ENCODE measurements around the gene RMND5B.
"Not testable (repeated sequence)": the region's sequence is repeated elsewhere in the genome, so short reads cannot be mapped to it uniquely, and the experiment has no call there.

Gene RMND5B

GRCh38 chr5:178130576-178131445 lies at the start of gene RMND5B:
TSS of gene RMND5B (plus strand) at chr5:178131014. CDS start at chr5:178138120, 7,106 bp downstream.
- Mint-ChIP-seq H3K27ac (peak within 1 kb of the TSS; percentile 84 to 92), H3K4me3 (peak within 1 kb of the TSS; percentile 84 to 88), H3K4me1 (peaks cover 28% of the 10 kb centered on the region), H3K9me3 (no peaks in the 10 kb centered on the region), H3K27me3 (no peaks in the 10 kb centered on the region)
- DNase-seq (peak; percentile 86 to 87), ATAC-seq (peak; percentile 93)

- Mint-ChIP-seq H3K27me3 (peaks cover 11% of the 10 kb centered on the region), H3K4me1 (peaks cover 12% of the 10 kb centered on the region)
These were observed 49.1 kb upstream of the RMND5B start for GRCh38 chr5:178081571-178082243.

GRCh38 chr5:178083922-178084321 lies 46.9 kb upstream of the RMND5B start:
- DNase-seq (no peak), ATAC-seq (no peak)
- no peak overlapping the region for H3K4me3 Mint-ChIP-seq
- peaks cover 12% of the 10 kb centered on the region for H3K4me1 Mint-ChIP-seq
- no peak overlapping the region for H3K27ac Mint-ChIP-seq
- peaks cover 14% of the 10 kb centered on the region for H3K27me3 Mint-ChIP-seq
- H3K9me3 Mint-ChIP-seq, result no peaks in the 10 kb centered on the region

More at GRCh38 chr5:178081571-178082243, 49.1 kb upstream of the RMND5B start:
- Mint-ChIP-seq H3K9me3 (no peaks in the 10 kb centered on the region), H3K4me3 (no peak overlapping the region), H3K27ac (no peak overlapping the region)
- ATAC-seq, result no peak
- no peak for DNase-seq

- Mint-ChIP-seq H3K9me3 (no peaks in the 10 kb centered on the region), H3K27ac (no peak overlapping the region), H3K4me3 (no peak overlapping the region), H3K27me3 (peaks cover 14% of the 10 kb centered on the region), H3K4me1 (peaks cover 16% of the 10 kb centered on the region)
- DNase-seq (no peak), ATAC-seq (no peak)
These were observed 45.5 kb upstream of the RMND5B start for GRCh38 chr5:178085316-178085715.

- Mint-ChIP-seq H3K27me3 (peaks cover 14% of the 10 kb centered on the region), H3K9me3 (peaks cover 0 to 4% of the 10 kb centered on the region in 2 donors), H3K27ac (no peak overlapping the region), H3K4me1 (peaks cover 25% of the 10 kb centered on the region), H3K4me3 (no peak overlapping the region)
- DNase-seq (no peak), ATAC-seq (no peak)
These were observed 44.5 kb upstream of the RMND5B start for GRCh38 chr5:178086266-178086665.

GRCh38 chr5:178087199-178087598 lies 43.6 kb upstream of the RMND5B start:
- Mint-ChIP-seq H3K27ac (peak overlapping the region in 1 of 2 donors; percentile 4), H3K4me1 (peaks cover 26% of the 10 kb centered on the region), H3K27me3 (peaks cover 14% of the 10 kb centered on the region)
- not testable (repeated sequence) for H3K9me3 Mint-ChIP-seq, H3K4me3 Mint-ChIP-seq, DNase-seq, ATAC-seq

GRCh38 chr5:178090856-178091255 lies 40.0 kb upstream of the RMND5B start:
- Mint-ChIP-seq H3K27ac (no peak overlapping the region), H3K27me3 (peaks cover 7% of the 10 kb centered on the region), H3K4me1 (peaks cover 34% of the 10 kb centered on the region), H3K4me3 (peak overlapping the region in 1 of 2 donors; percentile 6), H3K9me3 (peaks cover 0 to 7% of the 10 kb centered on the region in 2 donors)
- no peak for ATAC-seq
- DNase-seq, result peak in 1 of 2 donors; percentile 24

- no peak for ATAC-seq
These were observed 37.7 kb upstream of the RMND5B start for GRCh38 chr5:178093134-178093533.

GRCh38 chr5:178094345-178094744 lies 36.5 kb upstream of the RMND5B start:
- peaks cover 34% of the 10 kb centered on the region for H3K4me1 Mint-ChIP-seq

More at GRCh38 chr5:178093134-178093533, 37.7 kb upstream of the RMND5B start:
- no peaks in the 10 kb centered on the region for H3K27me3 Mint-ChIP-seq
- no peak for DNase-seq
- no peak overlapping the region for H3K27ac Mint-ChIP-seq
- H3K4me3 Mint-ChIP-seq, result no peak overlapping the region
- H3K4me1 Mint-ChIP-seq, result peaks cover 34% of the 10 kb centered on the region
- peaks cover 4 to 7% of the 10 kb centered on the region in 2 donors for H3K9me3 Mint-ChIP-seq

GRCh38 chr5:178098685-178099084 lies 32.1 kb upstream of the RMND5B start:
- Mint-ChIP-seq H3K4me3 (no peak overlapping the region), H3K27ac (peak overlapping the region in 1 of 2 donors; percentile 59), H3K27me3 (no peaks in the 10 kb centered on the region), H3K4me1 (peaks cover 14% of the 10 kb centered on the region), H3K9me3 (peaks cover 0 to 4% of the 10 kb centered on the region in 2 donors)
- DNase-seq, result no peak
- ATAC-seq, result no peak

More at GRCh38 chr5:178094345-178094744, 36.5 kb upstream of the RMND5B start:
- ATAC-seq (peak; percentile 48), DNase-seq (no peak)
- peaks cover 4 to 7% of the 10 kb centered on the region in 2 donors for H3K9me3 Mint-ChIP-seq
- peak overlapping the region in 1 of 2 donors; percentile 22 for H3K27ac Mint-ChIP-seq
- H3K4me3 Mint-ChIP-seq, result peak overlapping the region in 1 of 2 donors; percentile 1
- no peaks in the 10 kb centered on the region for H3K27me3 Mint-ChIP-seq

GRCh38 chr5:178103612-178104011 lies 27.2 kb upstream of the RMND5B start:
- no peak for ATAC-seq
- DNase-seq, result no peak
- Mint-ChIP-seq H3K4me1 (peaks cover 37% of the 10 kb centered on the region), H3K9me3 (no peaks in the 10 kb centered on the region), H3K27me3 (no peaks in the 10 kb centered on the region), H3K4me3 (no peak overlapping the region), H3K27ac (no peak overlapping the region)

GRCh38 chr5:178104492-178104891 lies 26.3 kb upstream of the RMND5B start:
- ATAC-seq (no peak), DNase-seq (no peak)
- Mint-ChIP-seq H3K27ac (peak overlapping the region in 1 of 2 donors; percentile 91), H3K27me3 (no peaks in the 10 kb centered on the region), H3K4me1 (peaks cover 43% of the 10 kb centered on the region), H3K9me3 (no peaks in the 10 kb centered on the region), H3K4me3 (no peak overlapping the region)

- DNase-seq, result no peak
- no peak overlapping the region for H3K4me3 Mint-ChIP-seq
- H3K27ac Mint-ChIP-seq, result peak overlapping the region in 1 of 2 donors; percentile 27
- H3K9me3 Mint-ChIP-seq, result no peaks in the 10 kb centered on the region
- no peak for ATAC-seq
- peaks cover 47% of the 10 kb centered on the region for H3K4me1 Mint-ChIP-seq
- no peaks in the 10 kb centered on the region for H3K27me3 Mint-ChIP-seq
These were observed 24.7 kb upstream of the RMND5B start for GRCh38 chr5:178106086-178106485.

- no peak for DNase-seq
- Mint-ChIP-seq H3K4me3 (no peak overlapping the region), H3K9me3 (no peaks in the 10 kb centered on the region), H3K27me3 (no peaks in the 10 kb centered on the region), H3K27ac (peak overlapping the region in 1 of 2 donors; percentile 42), H3K4me1 (peaks cover 47% of the 10 kb centered on the region)
- ATAC-seq, result no peak
These were observed 24.1 kb upstream of the RMND5B start for GRCh38 chr5:178106556-178107239.

GRCh38 chr5:178107756-178108310 lies 23.0 kb upstream of the RMND5B start:
- Mint-ChIP-seq H3K4me3 (no peak overlapping the region), H3K27ac (no peak overlapping the region), H3K27me3 (no peaks in the 10 kb centered on the region), H3K4me1 (peaks cover 49% of the 10 kb centered on the region), H3K9me3 (no peaks in the 10 kb centered on the region)
- ATAC-seq (no peak), DNase-seq (no peak)

Measured in stimulated activated naive CD8-positive, alpha-beta T cell treated with anti-CD3 and anti-CD28 coated beads, Interleukin-15, amount 100 ng/mL, for 72 hours (primary cell).